ENCODE data around the gene GSN.

The GSN gene

DNA sequence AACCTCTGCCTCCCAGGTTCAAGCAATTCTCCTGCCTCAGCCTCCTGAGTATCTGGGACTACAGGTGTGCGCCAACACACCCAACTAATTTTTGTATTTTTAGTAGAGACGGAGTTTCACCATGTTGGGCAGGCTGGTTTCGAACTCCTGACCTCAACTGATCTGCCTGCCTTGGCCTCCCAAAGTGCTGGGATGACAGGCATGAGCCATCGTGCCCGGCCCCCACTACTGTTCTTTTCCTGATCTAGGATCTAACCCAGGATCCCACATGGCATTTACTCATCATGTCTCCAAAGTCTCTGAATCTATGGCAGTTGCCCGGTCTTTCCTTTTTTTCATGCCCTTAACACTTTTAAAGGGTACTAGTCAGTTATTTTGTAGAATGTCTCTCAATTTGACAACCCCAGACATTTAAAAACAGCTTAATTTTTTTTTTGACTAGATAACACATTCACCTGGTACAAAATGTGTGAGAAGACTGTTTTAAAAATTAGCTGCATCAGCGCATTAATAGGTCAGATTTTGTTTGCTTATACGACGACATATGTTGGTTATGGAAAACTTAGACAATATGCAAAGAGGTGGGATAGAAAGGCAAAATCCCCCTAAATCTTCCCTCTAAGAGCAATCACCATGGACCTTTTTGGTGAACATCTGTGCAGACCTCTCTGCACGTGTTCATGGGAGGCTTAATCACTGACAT, 55.6 kb downstream of the GSN start:
- no peak for DNase-seq (ENCODE audit: low spot score)

DNA sequence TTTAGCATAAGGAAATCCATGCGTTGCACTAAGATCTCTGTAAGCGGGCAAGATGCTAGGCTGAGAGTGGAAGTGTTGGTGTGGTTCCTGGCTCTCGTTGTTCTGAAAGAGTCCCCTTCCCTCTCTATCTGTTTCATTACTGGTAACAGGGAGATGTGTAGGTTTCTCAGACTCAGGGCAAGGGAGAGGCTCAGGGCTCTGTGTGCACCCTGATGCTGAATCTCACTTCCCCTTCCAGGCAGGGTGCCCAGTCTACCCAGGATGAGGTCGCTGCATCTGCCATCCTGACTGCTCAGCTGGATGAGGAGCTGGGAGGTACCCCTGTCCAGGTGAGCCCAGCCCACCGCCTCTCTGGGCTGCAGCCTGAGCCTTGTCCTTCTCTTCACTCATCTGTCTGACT, 56.4 kb downstream of the GSN start:
- no peak for DNase-seq (ENCODE audit: low spot score)

DNA sequence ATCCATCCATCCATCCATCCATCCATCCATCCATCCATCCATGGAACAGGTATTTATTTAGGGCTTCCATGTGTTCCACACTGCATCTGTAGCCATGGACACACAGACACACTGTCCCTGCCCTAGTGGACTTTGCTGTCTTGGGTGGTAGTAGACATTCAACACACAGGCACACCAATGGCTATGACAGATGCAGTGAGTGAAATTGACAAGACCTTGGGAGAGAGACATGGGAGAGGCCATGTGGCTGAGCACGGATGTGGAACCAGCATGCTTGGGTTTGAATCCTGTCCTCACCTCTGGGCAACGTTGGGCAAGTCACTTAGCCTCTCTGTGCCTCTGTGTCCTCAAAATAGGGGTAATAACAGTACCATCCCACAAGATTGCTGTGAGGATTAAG, 56.8 kb downstream of the GSN start:
- no peak for DNase-seq (ENCODE audit: low spot score)

DNA sequence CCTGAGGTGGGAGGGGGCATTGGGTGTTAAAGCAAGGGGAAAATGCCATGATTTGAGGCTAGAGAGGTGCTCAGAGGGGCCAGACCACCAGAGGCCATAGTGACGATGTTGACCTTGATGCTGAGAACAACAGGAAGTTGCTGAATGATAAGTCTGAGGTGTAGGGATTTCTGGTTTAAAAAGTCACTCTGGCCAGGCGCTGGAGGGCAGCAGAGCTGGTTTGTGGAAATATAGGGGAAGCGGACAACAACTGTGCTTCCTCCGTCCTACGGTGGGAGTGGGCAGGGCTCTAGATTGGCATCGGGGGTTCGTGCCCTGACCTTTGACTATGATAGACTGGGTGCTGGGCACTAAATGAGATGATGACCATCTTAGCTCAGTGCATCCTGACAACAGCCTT, 57.4 kb downstream of the GSN start:
- no peak for DNase-seq (ENCODE audit: low spot score)

DNA sequence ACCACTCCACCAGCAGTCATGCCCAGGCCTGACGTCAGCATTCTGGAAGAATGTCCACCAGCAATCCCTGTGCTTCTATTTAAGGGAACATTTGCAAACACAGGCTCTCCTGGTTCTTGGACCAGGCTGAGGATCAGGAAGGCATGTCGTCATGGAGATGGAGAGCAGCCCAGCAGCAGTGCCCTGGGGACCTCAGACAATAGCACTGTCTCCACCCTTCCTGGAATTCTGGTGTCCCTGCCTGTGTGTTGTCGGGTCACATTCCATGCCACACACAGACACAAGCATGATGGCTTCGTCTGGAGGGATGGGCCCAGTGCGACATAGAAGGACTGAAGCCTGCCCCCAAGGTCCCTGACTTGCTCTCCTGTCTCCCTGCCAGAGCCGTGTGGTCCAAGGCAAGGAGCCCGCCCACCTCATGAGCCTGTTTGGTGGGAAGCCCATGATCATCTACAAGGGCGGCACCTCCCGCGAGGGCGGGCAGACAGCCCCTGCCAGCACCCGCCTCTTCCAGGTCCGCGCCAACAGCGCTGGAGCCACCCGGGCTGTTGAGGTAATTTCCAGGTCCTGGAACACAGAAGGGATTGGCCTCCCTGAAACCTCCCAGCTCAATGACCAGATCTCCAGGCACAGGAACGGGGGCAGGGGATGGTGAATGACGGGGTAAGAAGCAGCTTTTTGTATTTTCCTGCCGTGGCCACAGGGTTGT, 58.3 kb downstream of the GSN start:
- DNase-seq (ENCODE audit: low spot score): peak; percentile 57

DNA sequence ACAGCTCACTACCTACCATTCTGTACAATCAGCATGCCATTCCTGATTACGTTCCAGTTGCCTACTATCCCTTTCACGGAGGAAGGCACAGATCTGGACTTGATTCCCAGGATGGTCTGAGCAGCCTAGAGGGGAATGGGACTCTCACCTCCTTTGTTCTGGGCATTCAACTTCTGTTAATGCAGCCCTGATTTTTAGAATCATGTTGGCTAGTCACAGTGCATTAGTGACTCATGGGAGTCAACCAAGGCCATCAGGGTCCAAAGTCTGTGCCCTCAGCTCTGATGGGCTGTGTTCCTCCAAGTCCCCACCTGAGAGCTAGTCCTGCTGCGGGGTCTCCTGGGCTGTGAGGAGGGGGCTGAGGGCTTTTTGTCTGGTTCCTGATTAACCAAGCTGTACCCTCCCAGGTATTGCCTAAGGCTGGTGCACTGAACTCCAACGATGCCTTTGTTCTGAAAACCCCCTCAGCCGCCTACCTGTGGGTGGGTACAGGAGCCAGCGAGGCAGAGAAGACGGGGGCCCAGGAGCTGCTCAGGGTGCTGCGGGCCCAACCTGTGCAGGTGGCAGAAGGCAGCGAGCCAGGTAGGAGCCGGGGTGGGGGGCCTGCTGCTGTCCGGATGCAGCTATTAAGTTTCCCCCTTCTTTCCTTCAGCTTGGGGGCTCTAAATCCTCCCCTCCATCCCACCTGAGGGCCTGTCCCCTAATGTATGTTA, 59.1 kb downstream of the GSN start:
- DNase-seq (ENCODE audit: low spot score): no peak

DNA sequence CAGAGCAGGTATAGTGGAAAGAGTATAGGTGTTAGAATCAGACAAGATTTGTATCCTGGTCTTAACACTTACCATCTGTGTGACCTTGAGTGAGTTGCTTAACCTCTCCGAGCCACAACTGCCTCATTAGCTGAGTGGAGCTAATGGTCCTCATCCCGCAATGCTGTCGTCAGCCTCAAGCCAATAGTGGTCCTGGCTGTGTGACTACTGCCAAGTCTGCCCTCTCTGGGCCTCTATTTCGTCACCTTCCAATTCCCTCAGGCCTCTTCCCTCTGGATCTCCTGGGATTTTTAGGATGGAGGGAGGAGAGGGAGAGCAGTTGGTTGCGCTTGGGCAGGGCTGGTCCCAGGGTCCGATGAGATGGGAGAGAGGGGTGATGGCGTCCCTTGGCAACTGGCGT, 60.5 kb downstream of the GSN start:
- no peak for DNase-seq (ENCODE audit: low spot score)

DNA sequence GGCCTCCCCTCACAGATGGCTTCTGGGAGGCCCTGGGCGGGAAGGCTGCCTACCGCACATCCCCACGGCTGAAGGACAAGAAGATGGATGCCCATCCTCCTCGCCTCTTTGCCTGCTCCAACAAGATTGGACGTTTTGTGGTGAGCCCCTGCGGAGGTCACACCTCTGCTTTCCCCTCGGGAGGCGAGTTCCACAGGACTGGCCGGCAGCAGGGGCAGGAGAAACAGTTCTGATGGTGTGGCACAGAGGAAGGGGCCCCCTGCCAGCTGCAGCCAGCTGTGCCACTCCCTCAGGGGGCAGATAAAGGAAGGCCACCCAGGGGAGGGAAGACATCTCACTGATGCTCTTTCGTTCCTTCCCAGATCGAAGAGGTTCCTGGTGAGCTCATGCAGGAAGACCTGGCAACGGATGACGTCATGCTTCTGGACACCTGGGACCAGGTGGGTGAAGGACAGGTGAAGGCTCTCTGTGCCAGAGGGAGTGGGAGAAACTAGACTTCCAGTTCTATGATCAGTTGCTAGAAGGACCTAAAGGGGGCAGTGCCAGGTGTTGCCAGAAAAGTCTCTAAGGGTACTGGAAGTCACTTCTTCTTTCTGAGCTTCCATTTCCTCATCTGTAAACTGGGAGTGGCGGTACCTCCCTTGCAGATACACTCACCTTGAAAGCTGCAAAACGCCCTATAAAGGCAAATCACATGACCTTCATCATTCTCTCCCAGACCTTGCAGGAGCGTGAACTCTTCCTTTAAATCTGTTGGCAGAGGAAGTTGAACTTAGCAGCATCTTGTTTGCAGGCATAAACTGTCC, 61.1 kb downstream of the GSN start:
- no peak for DNase-seq (ENCODE audit: low spot score)

DNA sequence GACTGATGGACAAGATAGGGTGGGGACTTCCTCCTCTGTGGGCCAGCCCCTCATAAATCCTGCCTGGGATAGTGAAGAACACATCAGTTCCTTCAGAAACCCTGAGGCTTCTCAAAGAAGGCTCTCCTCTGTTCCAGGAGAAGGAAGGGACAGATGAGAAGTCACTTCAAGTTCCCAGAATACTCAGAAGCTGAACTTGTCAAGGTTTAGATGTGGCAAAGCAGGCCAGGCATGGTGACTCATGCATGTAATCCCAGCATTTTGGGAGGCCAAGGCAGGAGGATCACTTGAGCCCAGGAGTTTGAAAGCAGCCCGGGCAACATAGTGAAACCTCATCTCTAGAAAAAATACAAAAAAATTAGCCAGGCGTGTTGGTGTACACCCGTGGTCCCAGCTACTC, 63.6 kb downstream of the GSN start:
- DNase-seq (ENCODE audit: low spot score): no peak

DNA sequence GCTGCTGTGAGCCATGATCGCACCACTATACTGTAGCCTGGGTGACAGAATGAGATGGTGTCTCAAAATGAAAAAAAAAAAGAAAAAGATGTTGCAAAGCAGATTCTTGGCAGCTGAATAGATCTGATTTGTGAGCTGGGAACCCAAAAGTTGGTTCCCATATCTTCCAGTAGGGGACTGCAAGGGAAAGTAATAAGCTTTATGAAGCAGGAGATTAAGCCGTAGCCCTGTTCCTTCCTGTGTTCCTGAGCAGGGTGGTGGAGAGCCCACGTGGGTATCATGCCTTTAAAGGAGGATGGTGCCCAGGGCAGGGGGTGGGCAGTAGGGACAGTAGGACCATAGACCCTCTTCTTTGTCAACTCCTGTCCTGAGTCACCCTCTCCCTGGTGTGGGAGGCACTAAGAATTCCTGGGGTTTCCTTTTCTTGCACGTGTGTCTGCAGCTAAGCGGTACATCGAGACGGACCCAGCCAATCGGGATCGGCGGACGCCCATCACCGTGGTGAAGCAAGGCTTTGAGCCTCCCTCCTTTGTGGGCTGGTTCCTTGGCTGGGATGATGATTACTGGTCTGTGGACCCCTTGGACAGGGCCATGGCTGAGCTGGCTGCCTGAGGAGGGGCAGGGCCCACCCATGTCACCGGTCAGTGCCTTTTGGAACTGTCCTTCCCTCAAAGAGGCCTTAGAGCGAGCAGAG, 64.2 kb downstream of the GSN start:
- no peak for DNase-seq (ENCODE audit: low spot score)

DNA sequence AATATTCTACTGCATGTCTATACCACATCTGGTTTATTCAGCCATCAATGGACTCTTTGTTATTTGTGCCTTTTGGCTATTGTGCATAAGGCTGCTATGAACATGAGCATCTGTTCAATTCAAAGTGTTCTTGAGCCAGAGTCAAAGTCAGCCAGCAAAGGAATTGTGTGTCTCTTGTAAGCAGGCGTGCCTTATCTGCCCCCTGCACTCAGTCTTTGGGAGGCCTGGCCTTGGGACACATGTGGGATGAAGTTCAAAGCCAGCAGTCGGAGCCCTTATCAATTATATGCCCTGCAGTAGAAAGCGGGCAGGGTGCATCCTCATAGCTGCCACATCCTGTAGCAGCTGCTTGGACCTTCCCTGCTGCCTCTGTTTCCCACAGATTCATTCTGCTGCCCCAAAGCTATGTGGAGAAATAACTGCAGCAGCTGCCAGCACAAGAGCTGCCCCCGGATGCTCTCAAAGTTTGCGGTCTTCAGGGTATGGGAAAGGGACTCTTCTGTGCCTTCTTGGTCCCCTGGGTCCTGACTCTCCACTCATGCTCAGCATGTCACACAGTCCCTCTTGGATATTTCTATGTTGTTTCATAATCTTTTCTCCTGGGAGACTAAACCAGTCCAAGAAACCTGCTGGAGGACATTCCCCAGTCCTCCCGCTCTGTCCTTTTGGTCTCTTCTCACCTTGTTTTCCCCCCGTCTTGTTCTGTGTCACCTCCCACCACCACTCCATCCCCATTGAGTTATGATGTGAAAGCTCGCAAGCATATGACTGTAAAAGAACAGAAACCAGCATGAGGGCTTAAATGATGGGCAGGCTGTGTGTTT, 66.2 kb downstream of the GSN start:
- no peak for DNase-seq (ENCODE audit: low spot score)

DNA sequence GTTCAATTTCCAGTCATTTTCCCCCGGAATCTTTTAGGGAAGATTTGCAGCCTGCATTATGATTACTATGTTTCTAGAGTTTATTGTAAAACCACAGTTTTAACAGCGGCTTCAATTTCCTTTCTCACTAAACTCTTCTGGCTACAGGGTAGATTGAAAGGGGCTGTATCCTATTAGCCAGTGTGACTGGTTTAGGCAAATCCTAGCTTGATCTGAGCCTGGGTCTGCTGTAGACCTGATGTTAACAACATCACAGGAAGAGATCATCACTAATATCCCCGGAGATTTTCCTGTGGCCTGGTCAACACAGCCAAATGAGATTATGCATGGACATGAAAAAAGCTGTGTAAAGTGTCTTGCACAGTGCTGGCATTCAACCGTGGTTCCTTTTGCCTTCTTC, 68.7 kb downstream of the GSN start:
- DNase-seq (ENCODE audit: low spot score): no peak

DNA sequence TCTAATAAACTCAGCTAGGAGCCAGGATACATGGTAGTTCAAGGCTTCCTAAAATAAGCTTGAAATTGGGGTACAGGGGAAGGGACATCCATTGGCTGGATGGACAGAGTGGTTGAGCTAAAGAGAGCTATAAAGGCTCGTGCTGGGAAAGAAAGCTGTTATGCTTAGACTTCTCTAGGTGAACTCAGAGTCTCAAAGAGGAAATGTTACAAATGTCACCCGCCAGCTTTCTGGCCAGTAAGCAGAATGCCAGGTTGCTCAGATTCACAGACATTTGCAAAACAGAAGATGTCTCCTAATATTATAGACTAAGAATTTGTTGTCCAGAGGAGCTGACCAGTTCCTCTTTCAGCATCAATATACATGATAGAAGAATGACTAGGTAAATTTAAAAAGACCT, 71.5 kb downstream of the GSN start:
- DNase-seq (ENCODE audit: low spot score): no peak

DNA sequence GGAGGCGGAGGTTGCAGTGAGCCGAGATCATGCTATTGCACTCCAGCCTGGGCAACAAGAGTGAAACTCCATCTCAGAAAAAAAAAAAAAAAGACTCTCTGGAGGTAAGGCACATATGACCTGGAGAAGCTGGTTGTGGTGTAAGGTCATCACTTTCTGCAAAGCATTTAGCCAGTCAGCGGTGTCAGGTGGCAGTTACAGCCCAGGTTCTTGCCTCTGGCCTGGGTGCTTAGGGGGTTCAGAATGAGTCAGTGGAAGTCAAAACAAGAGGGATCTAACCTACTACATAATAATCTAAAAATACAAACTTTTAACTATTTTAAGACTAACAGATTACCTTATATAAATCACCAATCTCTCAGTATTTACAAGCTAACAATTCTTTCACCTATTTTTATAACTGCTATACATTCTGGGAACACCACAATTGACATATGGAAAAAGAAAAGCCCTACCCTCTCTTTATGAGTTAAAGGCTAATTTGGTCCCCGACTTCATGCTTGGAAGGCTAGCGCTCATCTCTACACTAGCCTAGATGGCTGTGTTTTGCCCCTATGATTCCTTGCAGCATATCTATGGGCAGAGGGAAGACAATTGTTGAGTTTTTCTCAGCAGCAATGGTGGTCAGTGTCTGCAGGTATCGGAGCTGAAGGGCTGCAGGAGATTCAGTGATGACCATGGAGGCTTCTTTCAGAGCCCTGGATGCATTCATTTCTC, 72.9 kb downstream of the GSN start:
- DNase-seq (ENCODE audit: low spot score): no peak

DNA sequence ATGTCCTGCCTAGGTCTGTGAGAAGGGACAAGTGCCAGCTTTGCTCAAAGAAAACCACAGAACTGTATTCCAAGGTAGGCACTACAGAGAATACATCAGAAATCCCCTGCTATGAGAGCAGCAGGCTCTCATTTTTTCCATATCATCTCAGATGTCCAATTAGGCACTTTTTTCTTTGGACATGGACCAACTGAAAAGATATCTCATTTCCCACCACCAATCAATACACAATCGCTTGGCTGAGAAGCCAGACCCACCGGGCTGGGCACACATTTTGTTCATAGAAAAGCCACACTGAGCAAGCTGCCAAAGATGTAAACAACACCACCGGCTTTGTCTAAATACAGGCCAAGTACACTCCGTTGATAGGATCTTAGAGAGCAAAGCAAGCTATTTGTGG, 76.2 kb downstream of the GSN start:
- no peak for DNase-seq (ENCODE audit: low spot score)

DNA sequence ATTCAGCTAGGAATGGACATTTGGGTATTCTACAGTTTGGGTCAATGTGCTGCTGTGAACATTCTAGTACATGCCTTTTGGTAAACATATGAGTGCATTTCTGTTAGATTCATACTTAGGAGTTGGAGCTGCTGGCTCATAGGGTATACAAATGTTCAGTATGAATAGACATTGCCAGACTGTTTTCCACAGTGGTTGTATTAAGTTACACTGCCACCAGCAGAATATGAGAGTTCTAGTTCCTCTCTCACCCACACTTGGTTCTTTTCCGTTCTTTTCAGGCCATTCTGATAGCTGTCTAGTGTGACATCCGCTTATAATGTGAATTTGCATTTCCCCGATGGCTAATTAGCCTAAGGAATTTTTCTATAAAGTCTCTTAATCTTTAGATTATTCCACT, 77.1 kb downstream of the GSN start:
- DNase-seq (ENCODE audit: low spot score): no peak

DNA sequence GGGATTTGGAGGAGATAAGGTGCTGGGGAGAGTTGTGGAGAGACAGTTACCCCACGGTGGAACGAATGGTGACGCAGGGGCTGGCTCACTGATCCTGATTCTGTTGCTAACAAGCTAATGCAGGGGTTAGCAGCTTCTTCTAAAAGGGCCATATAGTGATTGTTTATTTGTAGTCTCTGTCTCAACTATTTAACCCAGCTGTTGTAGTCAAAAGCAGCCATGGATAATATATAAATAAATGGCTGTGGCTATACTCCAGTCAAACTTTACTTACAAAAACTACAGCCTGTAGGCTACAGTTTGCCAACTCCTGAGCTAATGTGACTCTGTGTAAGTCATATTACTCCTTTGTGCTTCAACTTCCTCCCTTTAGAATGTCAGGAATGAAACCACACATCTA, 80.3 kb downstream of the GSN start:
- no peak for DNase-seq (ENCODE audit: low spot score)

DNA sequence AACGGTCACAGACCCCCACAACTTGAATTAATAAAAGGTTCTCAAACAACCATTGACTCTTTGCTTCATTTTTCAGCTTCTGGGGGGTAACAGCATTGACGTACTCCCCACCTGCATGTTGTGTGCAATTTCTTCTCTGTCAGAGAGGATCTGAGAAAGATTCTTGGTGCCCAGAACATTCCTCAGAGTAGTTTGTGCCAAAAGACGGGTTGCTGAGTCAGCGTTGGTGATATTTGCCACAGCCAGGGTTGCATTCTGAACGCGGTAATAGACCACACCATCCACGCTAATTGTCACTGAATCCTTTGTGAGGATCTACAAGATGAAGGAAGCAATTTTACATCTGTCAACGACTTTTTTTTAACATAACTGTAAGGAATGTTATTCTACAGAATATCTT, 81.0 kb downstream of the GSN start:
- no peak for DNase-seq (ENCODE audit: low spot score)

DNA sequence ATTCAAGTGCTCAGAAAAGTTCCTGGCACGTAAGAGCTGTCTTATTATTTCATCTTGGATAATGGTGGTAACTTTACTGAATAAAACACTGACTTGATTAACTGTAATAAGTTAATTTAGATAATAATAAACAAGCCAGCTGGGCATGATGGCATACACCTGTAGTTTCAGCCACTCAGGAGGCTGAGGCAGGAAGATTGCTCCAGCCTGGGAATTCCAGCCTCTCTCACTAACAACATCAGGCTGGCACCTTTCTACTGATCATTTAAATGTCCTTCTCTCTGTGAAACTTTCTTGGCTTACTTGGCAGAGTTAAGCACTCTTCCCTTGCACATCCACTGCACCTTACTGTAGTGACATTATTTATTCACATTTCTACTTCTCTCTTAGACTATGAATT, 82.1 kb downstream of the GSN start:
- DNase-seq (ENCODE audit: low spot score): no peak

DNA sequence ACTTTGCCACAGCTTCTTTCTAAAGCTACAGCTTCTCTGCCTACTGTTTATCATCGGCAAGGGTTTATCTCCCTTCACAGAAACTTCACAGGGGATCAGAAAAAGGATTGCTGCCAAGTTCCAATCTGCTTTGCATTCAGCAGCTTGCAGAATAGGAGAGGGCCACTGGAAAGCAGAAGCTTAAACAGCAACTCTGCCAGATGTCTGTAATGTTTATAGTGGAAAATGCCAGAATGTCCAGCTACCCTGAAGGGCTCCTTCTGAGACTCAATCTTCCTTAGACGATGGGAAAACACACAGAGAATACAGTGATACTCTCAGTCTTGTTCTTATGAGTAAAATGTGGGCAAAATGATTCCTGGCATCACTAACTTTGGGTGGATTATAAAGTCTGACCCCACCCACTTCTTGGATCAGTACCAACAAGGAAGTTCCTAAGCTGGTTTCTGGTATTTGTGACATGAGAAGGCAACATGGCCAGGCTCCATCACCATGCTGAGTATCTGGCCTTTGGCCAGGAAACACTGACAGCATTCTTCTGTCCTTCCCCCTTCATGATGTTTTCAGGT, 83.1 kb downstream of the GSN start:
- DNase-seq (ENCODE audit: low spot score): peak; percentile 38
